GM21390 (cell line): ENCODE measurements around the gene USP51.
"Not testable (repeated sequence)": the region's sequence is repeated elsewhere in the genome, so short reads cannot be mapped to it uniquely, and the experiment has no call there.

Experiments
- ATAC-seq: cut with Tn5 transposase; IDR thresholded peaks from one replicate; pipeline ENCODE4 v1.9.1; 2021; ENCODE audit not compliant: unreplicated experiment

USP51 gene

DNA sequence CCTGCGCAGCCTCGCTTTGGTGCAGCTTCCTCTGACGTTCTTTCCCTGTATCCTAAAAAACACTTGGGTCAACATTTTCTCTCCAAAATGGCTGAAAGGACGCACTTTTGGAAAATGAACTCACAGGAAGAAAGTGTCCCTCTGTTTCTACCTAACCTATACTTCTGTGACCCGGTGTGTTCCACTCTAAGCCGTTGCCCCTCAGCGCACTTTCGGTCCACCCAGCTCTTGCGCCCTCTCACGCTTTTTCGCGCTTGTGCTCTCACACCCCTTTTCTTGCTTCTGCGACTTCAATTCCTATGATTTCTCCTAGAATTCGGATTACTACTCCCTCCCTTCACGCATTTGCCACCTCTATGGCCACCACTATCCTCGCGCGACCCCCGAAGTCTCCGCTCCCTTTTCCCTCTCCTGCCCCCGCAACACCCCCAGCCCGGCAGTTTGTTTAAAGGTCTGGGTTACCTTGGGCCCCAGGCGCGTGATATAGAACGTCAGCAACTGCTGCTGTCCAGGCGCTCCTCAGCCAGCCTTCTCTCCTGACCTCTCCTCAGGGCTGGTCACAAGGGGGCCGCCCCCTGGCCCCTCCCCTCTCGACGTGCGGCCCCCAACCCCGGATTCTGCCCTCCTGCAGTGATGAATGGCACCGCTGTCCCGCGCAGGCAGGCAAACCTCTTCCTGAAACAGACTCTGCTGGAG, at the start of gene USP51:
USP51 (minus strand) TSS at position 535 of the 696 bp plus-strand sequence. CDS start 909 bp downstream, outside the sequence.
- peak; percentile 47 for ATAC-seq

DNA sequence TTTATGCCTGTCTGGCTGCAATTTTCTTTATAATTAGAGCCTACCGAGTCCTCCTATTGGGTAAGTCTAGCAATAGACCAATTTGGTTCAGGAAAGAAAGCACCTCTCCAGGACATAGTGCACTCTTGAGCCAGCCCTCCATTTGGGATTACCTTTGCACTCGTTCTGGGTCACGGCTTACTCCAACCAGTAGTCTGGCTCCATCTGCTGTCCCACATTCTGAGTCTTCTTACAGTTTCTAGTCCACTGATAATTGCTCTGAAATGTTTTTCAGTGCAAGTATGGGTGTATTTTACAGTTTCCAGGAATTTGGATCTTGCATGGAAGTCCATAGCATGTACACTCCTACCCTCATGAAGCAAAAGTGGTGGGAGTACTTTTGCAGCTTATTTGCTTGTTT, 34.8 kb upstream of the USP51 start:
- ATAC-seq = no peak

DNA sequence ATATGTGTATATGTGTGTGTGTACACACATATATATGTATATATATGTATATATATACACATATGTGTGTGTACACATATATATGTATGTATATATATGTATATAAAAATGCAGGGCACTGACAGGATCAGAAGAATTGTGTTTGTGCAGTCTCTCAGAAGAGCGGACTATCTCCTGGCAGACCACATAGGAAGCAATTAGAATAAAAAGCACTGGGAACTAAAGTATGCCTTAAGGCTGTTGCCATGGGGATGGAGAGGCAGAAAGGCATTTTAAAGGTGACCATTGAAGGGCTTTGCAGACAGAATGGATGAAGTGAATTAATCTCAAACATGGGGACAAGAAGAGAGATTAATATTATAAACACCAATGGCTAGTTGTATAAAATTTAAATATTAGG, 33.7 kb upstream of the USP51 start:
- no peak for ATAC-seq

GRCh38 chrX:55522596-55523276, 33.1 kb upstream of the USP51 start:
- no peak for ATAC-seq

DNA sequence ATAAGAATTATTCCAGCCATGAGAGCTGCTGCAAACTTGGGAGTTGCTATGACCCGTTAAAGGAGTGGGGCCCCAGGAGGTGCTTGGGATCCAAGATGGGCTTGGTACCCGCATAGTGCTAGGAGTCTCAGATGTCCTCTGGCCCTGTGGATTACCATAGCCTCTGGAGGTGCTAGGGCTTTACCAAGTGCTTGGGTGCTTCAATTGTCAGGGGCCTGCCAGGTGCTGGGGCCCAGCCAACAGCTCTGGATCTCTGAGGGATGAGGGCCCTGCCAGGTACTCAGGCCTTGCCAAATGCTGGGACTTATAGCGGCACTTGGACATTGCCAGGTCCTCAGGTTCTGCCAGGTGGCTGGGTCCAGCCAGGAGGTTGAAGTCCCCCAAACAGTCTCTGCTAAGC, 32.0 kb upstream of the USP51 start:
- ATAC-seq = no peak

GRCh38 chrX:55516794-55517481, 27.3 kb upstream of the USP51 start:
- ATAC-seq = not testable (repeated sequence)

DNA sequence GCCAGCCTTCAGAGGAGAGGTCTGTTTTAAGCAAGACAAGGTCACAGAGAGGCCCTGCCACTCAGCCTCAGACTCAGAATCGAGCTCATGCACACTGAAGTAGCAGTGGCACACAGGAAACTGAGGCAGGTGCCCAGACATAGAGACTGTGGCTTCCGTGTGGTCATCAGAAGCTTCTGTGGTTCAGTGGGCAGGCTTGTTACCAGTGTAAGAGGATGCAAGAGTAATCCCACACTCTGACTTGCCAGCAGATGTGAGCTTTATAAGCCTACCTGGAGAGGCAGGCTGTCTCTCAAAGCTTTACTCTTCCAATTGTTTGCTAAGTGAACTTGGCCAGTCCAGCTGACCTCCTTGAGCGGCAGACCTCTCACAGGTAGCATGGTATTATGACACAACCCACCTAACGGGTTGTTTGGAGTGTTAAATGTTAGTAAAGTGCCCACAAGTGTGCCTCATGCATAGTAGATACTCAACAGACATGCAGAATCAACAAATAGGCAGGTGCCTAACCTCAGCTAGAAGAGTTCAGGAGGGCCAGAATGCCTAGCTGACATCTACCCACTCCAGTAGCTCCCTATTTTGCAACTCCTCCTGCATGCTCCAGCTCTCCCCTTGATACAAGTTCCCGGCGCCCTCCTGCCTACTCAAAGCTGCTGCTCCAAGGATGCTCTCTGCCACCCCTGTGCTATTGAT, 23.5 kb upstream of the USP51 start:
- not testable (repeated sequence) for ATAC-seq

- ATAC-seq = not testable (repeated sequence)
Measured at GRCh38 chrX:55508410-55509152, 18.9 kb upstream of the USP51 start.

DNA sequence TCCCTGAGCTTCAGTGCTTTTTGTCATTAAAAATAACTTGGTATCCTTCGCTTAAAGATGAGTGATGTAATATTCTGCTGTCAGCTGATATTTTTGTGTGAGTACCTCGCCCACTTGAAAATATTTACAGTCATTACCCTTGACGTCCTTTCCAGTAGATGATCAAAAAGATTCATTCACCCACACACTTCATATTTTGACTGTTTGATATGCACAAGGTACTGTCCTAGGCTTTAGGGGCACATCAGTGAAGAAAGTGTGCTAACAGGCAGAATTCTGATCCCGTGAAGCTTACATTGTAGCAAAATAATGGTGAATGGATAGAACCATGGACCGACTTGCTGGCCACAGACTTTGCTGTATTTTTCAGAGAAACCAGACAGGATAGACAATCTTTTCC, 18.1 kb upstream of the USP51 start:
- ATAC-seq = not testable (repeated sequence)

DNA sequence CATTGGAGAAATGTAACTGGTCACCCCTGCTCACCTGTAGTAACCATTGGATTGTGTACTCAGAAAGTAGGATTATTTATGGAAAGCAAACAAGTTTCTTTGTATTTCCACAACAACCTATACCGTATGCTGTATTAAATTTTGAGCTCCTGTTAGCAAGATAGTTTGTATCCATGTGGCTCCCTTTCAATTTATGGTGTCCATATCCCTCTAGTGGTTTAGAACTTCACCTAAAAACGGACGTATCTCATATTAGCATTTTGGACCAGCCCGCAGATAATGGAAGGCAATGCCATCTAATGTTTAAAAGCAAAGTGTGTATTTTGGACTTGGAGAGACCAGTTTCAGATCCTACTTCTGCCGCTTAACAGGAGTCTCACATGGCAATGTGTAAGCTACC, 17.4 kb upstream of the USP51 start:
- ATAC-seq = not testable (repeated sequence)

DNA sequence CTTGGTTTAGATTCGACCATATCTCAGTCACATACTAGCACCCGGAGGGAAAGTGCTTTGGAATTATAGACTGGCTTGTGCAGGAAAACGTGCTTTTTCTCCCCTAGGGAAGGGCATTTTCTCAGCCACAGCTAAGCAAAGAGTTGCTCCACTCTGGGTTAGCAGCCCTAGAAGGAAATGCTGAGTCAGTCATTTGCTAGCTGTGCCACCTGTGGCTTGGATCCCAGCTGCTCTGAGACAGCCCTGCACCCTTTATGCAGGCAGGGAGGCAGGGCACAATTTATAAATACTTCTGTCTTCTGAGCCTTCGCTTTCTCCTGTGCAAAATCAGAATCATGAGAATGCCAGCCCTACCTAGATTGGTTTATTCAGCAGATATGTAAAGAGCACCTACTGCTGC, 1.3 kb upstream of the USP51 start:
- no peak for ATAC-seq

DNA sequence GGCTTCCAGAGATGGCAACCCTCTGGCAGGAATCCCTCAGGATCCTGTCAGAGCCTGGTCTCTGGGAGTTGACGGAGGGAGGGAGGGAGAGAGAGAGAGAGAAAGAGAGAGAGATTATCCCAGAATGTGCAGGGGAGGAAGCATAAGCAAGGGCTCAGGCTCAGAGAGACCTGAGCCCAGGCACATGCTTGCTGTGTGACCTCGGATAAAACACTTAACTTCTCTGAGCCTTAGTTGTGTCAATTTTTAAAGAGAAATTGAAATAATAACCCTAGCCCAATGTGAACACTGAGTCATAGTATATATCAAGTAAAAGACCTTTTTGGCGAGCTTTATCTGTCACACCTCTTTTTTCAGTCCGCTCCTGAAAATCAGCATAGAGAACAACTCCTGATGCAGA, 473 bp upstream of the USP51 start:
- no peak for ATAC-seq

GRCh38 chrX:55488593-55489313, 895 bp downstream of the USP51 start:
- peak; percentile 66 for ATAC-seq

GRCh38 chrX:55488006-55488592, 1.5 kb downstream of the USP51 start:
- ATAC-seq = peak; percentile 1

DNA sequence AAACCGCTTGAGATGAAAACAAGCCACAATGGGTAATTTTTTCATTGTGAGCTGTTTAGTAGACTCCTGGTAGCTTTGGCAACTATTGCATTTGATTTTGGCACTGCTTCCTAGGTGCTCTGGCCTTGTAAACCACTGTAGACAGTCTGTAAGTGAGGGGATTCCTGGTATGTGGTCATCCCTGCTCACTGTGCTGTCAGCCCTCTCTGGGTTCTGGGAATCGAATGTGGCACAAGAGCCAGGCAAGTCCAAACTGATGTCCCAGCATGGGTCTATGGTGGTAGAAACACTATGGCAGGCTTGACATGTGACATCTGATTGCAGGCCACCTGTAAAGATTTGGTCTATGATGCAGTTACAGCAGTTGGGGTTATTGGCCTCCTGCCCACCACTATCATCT, 2.5 kb downstream of the USP51 start:
- ATAC-seq = no peak

- ATAC-seq = no peak
Measured at GRCh38 chrX:55486736-55487135, 2.9 kb downstream of the USP51 start.

GRCh38 chrX:55484948-55485347, 4.7 kb downstream of the USP51 start:
- no peak for ATAC-seq

DNA sequence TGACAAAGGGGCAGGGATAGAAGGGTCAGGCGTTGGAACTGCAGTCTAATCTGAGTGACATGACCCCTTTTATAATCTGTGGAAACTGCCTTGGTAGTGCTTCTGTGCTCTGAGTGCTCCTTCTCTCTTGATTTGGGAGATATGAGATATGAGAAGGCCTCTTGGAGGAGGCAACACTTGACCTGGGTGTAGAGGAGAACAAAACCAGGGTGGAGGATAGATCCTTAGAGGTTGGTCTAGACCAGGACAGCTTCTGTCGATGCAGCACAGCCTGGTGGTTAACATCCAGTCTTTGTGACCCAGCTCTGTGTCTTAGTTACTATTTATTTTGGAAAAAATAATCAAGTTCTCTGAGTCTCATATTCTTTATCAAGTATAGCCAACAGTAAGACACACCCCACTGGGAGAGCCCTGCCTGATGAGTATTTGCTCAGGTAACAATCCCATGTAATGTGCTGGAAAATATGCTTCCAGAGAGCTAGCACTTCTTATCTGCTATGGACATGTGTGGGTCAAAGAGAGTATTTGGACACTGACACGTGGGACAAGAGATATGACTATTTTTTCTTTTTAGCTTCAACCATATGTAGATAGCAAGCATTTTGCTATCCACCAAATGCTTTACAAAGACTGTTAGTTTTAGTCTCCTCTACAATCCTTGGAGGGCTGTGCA, 9.1 kb downstream of the USP51 start:
- no peak for ATAC-seq

DNA sequence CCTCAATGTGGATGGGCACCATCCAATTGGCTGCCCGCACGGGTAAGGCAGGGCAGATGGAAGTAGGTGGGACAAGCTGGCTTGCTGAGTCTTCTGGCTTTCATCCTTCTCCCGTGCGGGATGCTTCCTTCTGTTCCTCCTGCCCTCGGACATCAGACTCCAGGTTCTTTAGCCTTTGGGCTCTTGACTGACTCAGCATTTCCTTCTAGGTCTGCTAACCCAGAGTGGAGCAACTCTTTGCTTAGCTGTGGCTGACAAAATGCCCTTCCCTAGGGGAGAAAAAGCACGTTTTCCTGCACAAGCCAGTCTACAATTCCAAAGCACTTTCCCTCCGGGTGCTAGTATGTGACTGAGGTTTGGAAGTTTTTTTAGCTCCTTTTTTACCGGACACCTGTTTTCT, 9.7 kb downstream of the USP51 start:
- not testable (repeated sequence) for ATAC-seq
